Osteocyte (in vitro differentiated cells): ENCODE results near the gene PCDH15. TPM values are rescaled to one million over a fixed set of nuclear protein-coding genes. Genes with fewer than 3 reads are reported as not detected.

Experiments used
- DNase-seq: peaks from one replicate; pipeline ENCODE4 v3.0.0; 2021; ENCODE audit warnings: mixed read lengths; ENCODE audit not compliant: unreplicated experiment; ENCODE audit errors: extremely low spot score
- H3K27ac Mint-ChIP-seq: one replicate; pipeline ENCODE4 v1.8.0; 2021; ENCODE audit warnings: mild to moderate bottlenecking, mixed read lengths; ENCODE audit not compliant: unreplicated experiment
- H3K27me3 Mint-ChIP-seq: one replicate; pipeline ENCODE4 v1.8.0; 2021; ENCODE audit warnings: mixed read lengths; ENCODE audit not compliant: unreplicated experiment
- H3K36me3 Mint-ChIP-seq: one replicate; pipeline ENCODE4 v1.8.0; 2021; ENCODE audit warnings: mixed read lengths; ENCODE audit not compliant: unreplicated experiment
- H3K4me1 Mint-ChIP-seq: one replicate; pipeline ENCODE4 v1.8.0; 2021; ENCODE audit warnings: mixed read lengths; ENCODE audit not compliant: unreplicated experiment
- H3K4me3 Mint-ChIP-seq: one replicate; pipeline ENCODE4 v1.8.0; 2021; ENCODE audit warnings: mild to moderate bottlenecking, moderate library complexity, mixed read lengths; ENCODE audit not compliant: unreplicated experiment
- H3K9me3 Mint-ChIP-seq: one replicate; pipeline ENCODE4 v1.8.0; 2021; ENCODE audit warnings: mixed read lengths; ENCODE audit not compliant: unreplicated experiment
- total RNA-seq: library from RNA; stranded (reverse); gene quantifications from 2 replicates; pipeline ENCODE4 v1.2.1, GENCODE V29; 2021
- TF ChIP-seq, protein P1 (sequence below): fragments of 200-600 bp; sonication (generic); IDR thresholded peaks from 2 replicates; pipeline ENCODE4 v1.5.0; 2021; ENCODE audit warnings: antibody characterized with exemption, mild to moderate bottlenecking, moderate library complexity

Gene PCDH15
- total RNA-seq, 1 donor from 2014 or later: 2.6 TPM

DNA sequence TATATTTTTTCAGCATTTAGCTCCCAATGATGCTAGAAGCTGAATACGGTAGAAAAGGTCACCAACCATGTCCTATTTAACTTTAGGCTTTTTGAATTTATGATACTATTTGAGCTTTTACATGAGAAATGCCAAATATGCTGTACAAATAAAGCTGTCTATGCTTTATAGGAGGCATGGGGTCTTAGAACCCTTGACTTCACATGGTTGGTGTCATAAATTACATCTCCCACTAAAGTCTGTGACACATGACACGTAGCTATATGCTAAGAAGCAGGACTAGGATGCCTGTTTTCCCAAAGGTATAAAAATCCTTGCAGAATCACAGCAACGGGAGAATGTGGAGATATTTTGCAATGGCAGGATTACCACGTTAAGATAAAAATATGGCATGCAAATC is 960.4 kb downstream of the PCDH15 start:
- Mint-ChIP-seq H3K9me3 (no peaks in the 10 kb centered on the region), H3K4me3 (no peak overlapping the region), H3K4me1 (peaks cover 2% of the 10 kb centered on the region), H3K27ac (no peak overlapping the region), H3K36me3 (no peaks in the 10 kb centered on the region), H3K27me3 (peaks cover 16% of the 10 kb centered on the region)
- DNase-seq: no peak
- TF ChIP-seq, protein P1, sequence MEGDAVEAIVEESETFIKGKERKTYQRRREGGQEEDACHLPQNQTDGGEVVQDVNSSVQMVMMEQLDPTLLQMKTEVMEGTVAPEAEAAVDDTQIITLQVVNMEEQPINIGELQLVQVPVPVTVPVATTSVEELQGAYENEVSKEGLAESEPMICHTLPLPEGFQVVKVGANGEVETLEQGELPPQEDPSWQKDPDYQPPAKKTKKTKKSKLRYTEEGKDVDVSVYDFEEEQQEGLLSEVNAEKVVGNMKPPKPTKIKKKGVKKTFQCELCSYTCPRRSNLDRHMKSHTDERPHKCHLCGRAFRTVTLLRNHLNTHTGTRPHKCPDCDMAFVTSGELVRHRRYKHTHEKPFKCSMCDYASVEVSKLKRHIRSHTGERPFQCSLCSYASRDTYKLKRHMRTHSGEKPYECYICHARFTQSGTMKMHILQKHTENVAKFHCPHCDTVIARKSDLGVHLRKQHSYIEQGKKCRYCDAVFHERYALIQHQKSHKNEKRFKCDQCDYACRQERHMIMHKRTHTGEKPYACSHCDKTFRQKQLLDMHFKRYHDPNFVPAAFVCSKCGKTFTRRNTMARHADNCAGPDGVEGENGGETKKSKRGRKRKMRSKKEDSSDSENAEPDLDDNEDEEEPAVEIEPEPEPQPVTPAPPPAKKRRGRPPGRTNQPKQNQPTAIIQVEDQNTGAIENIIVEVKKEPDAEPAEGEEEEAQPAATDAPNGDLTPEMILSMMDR: no peak

DNA sequence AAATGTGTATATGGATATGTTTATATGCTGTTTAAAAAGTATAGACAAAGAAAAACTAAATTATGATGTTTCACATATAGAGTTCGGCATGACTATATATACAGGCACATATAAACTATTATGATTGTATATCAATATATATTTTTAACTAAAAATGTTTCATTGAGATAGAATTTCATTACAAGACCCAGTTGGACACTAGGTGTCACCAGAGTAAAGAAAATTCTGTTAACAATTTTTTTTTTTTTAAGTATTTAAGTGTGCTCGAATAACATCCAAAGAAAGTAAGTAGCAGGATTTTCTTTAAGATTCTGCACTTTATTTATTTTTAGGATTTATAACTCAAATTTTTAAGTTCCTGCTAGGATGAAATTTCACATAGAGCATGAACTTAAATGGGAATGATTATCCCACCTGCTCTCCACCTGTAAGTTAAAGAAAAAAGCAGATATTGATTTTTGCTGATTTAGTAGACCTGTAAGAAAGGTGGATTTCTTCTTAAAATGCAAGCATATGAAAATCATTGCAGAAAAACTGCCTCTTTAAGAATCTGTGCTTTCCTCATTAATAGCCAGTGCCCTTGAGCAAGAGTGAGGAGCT is 961.5 kb downstream of the PCDH15 start:
- H3K9me3 Mint-ChIP-seq: no peaks in the 10 kb centered on the region
- no peak for DNase-seq

DNA sequence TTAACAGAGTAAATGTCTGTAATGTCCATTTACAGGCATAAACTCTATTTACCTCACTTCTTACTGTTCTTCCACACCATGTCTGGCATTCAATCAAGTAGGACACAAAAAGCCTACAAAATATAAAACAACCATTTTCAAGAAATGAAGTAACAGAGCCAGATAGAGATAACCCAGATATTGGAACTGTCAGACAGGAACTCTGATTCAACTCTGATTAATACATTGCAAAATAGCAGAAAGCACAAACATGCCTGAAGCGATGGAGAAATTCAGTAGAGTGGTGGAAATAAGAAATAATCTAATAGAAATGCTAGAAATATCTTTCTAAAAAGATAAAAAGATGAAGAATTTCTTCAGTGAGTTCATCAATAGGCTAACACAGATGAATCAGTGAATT is 964.4 kb downstream of the PCDH15 start:
- Mint-ChIP-seq H3K4me1 (no peaks in the 10 kb centered on the region), H3K4me3 (no peak overlapping the region), H3K9me3 (no peaks in the 10 kb centered on the region), H3K27me3 (peaks cover 4% of the 10 kb centered on the region), H3K27ac (no peak overlapping the region), H3K36me3 (no peaks in the 10 kb centered on the region)
- TF ChIP-seq, protein P1: no peak
- no peak for DNase-seq

More for the DNA sequence above, 961.5 kb downstream of the PCDH15 start:
- H3K4me3 Mint-ChIP-seq: no peak overlapping the region
- H3K36me3 Mint-ChIP-seq: no peaks in the 10 kb centered on the region
- H3K4me1 Mint-ChIP-seq: peaks cover 2% of the 10 kb centered on the region
- H3K27me3 Mint-ChIP-seq: peaks cover 7% of the 10 kb centered on the region
- TF ChIP-seq, protein P1: peak; percentile 62
- no peak overlapping the region for H3K27ac Mint-ChIP-seq

DNA sequence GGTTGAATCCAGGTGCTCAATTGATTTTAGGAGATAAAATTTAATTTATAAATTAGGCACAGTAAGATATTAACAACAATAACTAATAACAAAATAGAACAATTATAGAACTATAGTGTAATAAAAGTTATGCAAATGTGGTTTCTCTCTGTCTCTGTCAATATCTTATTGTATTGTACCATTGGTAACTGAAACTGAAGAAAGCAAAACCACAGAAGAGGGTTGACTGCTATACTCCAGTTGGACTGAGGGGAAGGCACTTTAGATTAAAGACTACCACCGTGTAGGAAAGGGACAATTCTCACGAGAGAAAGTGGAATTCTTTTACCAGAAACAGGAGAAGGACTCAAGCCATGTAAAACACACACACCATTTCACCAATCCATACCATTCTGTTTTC is 967.1 kb downstream of the PCDH15 start:
- Mint-ChIP-seq H3K9me3 (no peaks in the 10 kb centered on the region), H3K27me3 (no peaks in the 10 kb centered on the region), H3K4me1 (no peaks in the 10 kb centered on the region), H3K4me3 (no peak overlapping the region), H3K36me3 (no peaks in the 10 kb centered on the region), H3K27ac (no peak overlapping the region)
- no peak for DNase-seq
- TF ChIP-seq, protein P1: no peak

DNA sequence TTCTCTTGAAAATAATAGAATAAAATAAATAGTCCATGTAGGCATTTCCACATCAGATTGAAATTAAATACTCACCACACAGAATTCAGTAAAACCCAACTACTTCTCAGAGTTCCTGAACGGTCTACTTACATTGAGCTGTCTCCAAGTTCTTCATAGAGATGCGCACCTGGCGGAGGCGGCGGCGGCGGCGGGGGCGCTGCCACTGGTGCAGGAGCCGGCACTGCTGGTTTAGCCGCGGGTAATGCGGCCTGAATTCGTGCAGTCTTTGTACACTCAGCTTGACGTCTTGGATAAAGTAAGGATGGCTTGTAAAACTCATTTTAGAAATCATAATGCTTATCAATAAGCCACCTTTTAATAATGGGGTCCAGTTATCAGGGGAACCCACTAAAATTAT is 973.8 kb downstream of the PCDH15 start:
- Mint-ChIP-seq H3K9me3 (no peaks in the 10 kb centered on the region), H3K27ac (no peak overlapping the region), H3K4me3 (no peak overlapping the region), H3K4me1 (no peaks in the 10 kb centered on the region), H3K27me3 (peaks cover 4% of the 10 kb centered on the region), H3K36me3 (no peaks in the 10 kb centered on the region)
- TF ChIP-seq, protein P1: no peak
- no peak for DNase-seq
